Small intestine (tissue), 7 donors: ENCODE data around the gene DPY19L3. TPM values are rescaled to one million over a fixed set of nuclear protein-coding genes. Genes with fewer than 3 reads are reported as not detected.
"Not testable (repeated sequence)": the region's sequence is repeated elsewhere in the genome, so short reads cannot be mapped to it uniquely, and the experiment has no call there.

Source experiments
- DNase-seq, 2 donors: peaks; one replicate each; pipeline versions ENCODE4 v3.0.0 to v3.0.0-alpha.2; 2013
- FAIRE-seq: peaks from 2 replicates; lab custom pipeline; 2012; peaks lifted over from hg19 to GRCh38; lab: Jason Lieb, UNC
- H3K27ac ChIP-seq, 3 donors: one replicate each; pipeline ENCODE4 v1.5.1; 2013; ENCODE audit warnings: low read length in 2 of 3, mild to moderate bottlenecking in 2 of 3, control low read depth in 1 of 3, inconsistent platforms in 1 of 3, low read depth in 1 of 3, moderate library complexity in 1 of 3
- H3K27me3 ChIP-seq, 3 donors: one replicate each; pipeline ENCODE4 v1.6.1; 2013; ENCODE audit warnings: low read length in 3 of 3, inconsistent platforms in 1 of 3; ENCODE audit not compliant: control insufficient read depth in 3 of 3, insufficient read depth in 3 of 3
- H3K36me3 ChIP-seq, 3 donors: one replicate each; pipeline ENCODE4 v1.6.1; 2013; ENCODE audit warnings: low read length in 3 of 3, inconsistent platforms in 1 of 3, low read depth in 1 of 3, mild to moderate bottlenecking in 1 of 3, moderate library complexity in 1 of 3; ENCODE audit not compliant: control insufficient read depth in 3 of 3, insufficient read depth in 2 of 3
- H3K4me1 ChIP-seq, 3 donors: one replicate each; pipeline ENCODE4 v1.6.1; 2013; ENCODE audit warnings: low read length in 2 of 3, inconsistent platforms in 1 of 3, low read depth in 1 of 3, mild to moderate bottlenecking in 1 of 3, moderate library complexity in 1 of 3; ENCODE audit not compliant: control insufficient read depth in 3 of 3, insufficient read depth in 2 of 3
- H3K4me3 ChIP-seq, 3 donors: one replicate each; pipeline ENCODE4 v1.5.1; 2013; ENCODE audit warnings: low read length in 3 of 3, control low read depth in 1 of 3, inconsistent platforms in 1 of 3, low read depth in 1 of 3, mild to moderate bottlenecking in 1 of 3, moderate library complexity in 1 of 3
- H3K9me3 ChIP-seq, 2 donors: one replicate each; pipeline ENCODE4 v1.6.1; 2013; ENCODE audit warnings: low read depth in 1 of 2, low read length in 1 of 2; ENCODE audit not compliant: control insufficient read depth in 2 of 2, insufficient read depth in 1 of 2
- WGBS, 3 donors: extraction: QIAGEN DNeasy Blood & Tissue Kit; methylation state at CpG; one replicate each; pipeline ENCODE4 v1.1.7; 2013; 5-methylcytosine and 5-hydroxymethylcytosine counted together
- polyA plus RNA-seq, 4 donors: library from polyadenylated mRNA; stranded (reverse) in 3 of 4; unstranded in 1 of 4; fragments of 200-250 nt in 3 of 4; fragments of 120-200 nt in 1 of 4; gene quantifications; one replicate each; pipeline versions ENCODE4 v1.2.1 to v1.2.3, GENCODE V29; 2013
- donor health status: healthy with polysubstance abuse.
- donor health status: control.
- donor health status: control.
- donor health status: Bipolar disorder and iron deficiency.
- donor health status: healthy.

DPY19L3 gene
- polyA plus RNA-seq, 4 donors = 2.7 to 34.7 (median 3.6) TPM

DNA sequence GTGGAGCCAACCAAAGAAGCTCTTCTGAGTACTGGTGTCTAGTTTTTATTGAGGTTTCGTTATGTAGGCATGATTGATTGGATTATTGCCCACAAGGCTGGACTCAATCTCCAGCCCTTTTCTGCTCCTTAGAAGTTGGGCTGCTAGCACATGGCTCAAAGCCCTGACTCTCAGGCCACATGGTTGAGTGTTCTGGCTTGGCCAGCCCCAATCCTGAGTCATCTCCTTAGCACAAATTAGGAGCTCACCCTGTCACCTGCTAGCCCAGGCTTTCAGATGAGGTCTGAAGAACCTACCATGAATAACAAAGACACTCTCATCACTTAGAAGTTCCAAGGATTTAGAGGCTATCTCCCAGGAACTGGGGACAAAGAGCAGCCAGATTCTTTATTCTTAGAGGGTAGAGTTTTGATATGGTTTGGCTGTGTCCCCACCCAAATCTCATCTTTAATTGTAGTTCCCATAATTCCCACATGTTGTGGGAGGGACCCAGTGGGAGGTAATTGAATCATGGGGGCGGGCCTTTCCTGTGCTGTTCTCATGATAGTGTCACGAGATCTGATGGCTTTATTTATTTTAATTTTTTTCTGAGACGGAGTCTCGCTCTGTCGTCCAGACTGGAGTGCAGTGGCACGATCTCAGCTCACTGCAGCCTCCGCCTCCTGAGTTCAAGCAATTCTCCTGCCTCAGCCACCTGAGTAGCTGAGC is 11.3 kb downstream of the DPY19L3 start:
- FAIRE-seq = no peak
- H3K36me3 ChIP-seq = peaks cover under 1 to 34% (median 3%) of the 10 kb centered on the region in 3 donors
- WGBS, 3 donors = 95 to 97% (median 96%) methylated on average over 8 of the region's 8 CpGs

DNA sequence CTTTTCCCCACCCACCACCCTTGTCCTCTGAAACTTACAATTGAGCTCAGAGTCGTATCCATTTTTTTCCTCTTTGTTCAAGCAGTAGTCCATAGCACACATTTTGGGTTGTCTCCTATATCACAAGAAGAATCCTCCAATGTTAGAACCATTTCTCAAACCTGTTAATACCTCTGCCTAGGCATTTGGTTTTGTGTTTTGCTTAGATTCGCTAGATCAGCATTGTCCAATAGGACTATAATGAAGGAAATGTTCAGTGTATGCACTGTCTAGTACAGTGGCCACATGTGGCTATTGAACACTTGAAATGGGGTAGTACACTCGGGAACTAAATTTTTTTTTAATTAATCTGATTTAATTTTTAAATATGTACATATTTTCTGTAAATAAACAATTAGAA is 12.6 kb downstream of the DPY19L3 start:
- H3K4me3 ChIP-seq = no peak overlapping the region
- H3K36me3 ChIP-seq = peaks cover 0 to 28% (median 2%) of the 10 kb centered on the region in 3 donors
- no peak for DNase-seq
- peaks cover 0 to 4% (median 0%) of the 10 kb centered on the region in 3 donors for H3K4me1 ChIP-seq
- no peaks in the 10 kb centered on the region for H3K9me3 ChIP-seq
- H3K27me3 ChIP-seq = no peaks in the 10 kb centered on the region
- 88 to 96% (median 90%) methylated on average over 3 of the region's 3 CpGs for WGBS, 3 donors
- H3K27ac ChIP-seq = no peak overlapping the region
- no peak for FAIRE-seq

More for the DNA sequence above, 11.3 kb downstream of the DPY19L3 start:
- Histone ChIP-seq H3K27me3 (no peaks in the 10 kb centered on the region), H3K4me1 (peaks cover 0 to 4% (median 0%) of the 10 kb centered on the region in 3 donors), H3K4me3 (no peak overlapping the region), H3K9me3 (no peaks in the 10 kb centered on the region), H3K27ac (no peak overlapping the region)
- no peak for DNase-seq

GRCh38 chr19:32421589-32422361 is 16.2 kb downstream of the DPY19L3 start:
- H3K9me3 ChIP-seq = no peaks in the 10 kb centered on the region
- peak overlapping the region in 1 of 3 donors; percentile 28 for H3K27ac ChIP-seq
- peak in 1 of 2 donors; percentile 31 for DNase-seq
- no peak for FAIRE-seq
- H3K36me3 ChIP-seq = peaks cover 0 to 20% (median 0%) of the 10 kb centered on the region in 3 donors
- no peaks in the 10 kb centered on the region for H3K27me3 ChIP-seq
- H3K4me1 ChIP-seq = peaks cover 0 to 4% (median 0%) of the 10 kb centered on the region in 3 donors
- H3K4me3 ChIP-seq = no peak overlapping the region
- WGBS, 3 donors = 69 to 80% (median 74%) methylated on average over 6 to 7 of the region's 7 CpGs

GRCh38 chr19:32422435-32422834 is 16.9 kb downstream of the DPY19L3 start:
- no peak overlapping the region for H3K27ac ChIP-seq
- H3K36me3 ChIP-seq = peaks cover 0 to 24% (median 0%) of the 10 kb centered on the region in 3 donors
- H3K4me1 ChIP-seq = peaks cover 0 to 4% (median 0%) of the 10 kb centered on the region in 3 donors
- H3K4me3 ChIP-seq = no peak overlapping the region
- no peaks in the 10 kb centered on the region for H3K27me3 ChIP-seq
- 66 to 79% (median 78%) methylated on average over 3 of the region's 3 CpGs for WGBS, 3 donors
- DNase-seq = no peak
- H3K9me3 ChIP-seq = no peaks in the 10 kb centered on the region
- no peak for FAIRE-seq

DNA sequence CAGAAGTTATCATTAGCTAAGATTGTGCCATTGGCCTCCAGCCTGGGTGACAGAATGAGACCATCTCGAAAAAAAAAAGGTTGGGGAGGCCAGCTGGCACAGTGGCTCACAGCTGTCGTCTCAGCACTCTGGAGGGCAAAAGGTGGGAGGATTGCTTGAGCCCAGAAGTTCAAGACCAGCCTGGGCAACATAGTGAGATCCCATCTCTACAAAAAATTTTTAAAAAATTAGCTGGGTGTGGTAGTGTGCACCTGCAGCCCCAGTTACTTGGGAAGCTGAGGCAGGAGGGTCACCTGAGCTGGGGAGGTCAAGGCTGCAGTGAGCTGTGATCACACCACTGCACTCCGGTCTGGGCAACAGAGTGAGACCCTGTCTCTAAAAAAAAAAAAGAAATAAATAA is 18.4 kb downstream of the DPY19L3 start:
- H3K4me3 ChIP-seq, H3K27me3 ChIP-seq, H3K27ac ChIP-seq, H3K9me3 ChIP-seq, H3K4me1 ChIP-seq, DNase-seq, FAIRE-seq: not testable (repeated sequence)
- 93 to 98% (median 98%) methylated on average over 3 of the region's 3 CpGs for WGBS, 3 donors
- H3K36me3 ChIP-seq = peaks cover 0 to 26% (median 0%) of the 10 kb centered on the region in 3 donors

DNA sequence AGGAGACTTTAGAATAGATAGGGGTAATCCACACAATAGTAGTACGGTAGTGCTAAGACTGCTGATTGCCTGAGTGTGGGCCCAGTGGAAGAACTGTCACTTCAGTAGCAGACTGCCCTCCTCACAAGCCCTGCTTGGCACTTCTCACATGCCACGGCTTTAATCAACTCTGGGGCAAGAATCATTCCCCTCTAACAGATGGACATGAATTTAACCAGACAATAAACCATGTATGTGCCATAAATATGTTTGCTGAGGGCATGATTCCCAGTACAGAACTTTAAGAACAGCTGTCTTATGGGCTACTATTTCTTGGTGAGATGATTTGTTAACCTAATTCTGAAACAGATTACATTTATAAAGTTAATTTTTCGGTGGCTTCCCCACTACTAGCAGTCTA is 22.0 kb downstream of the DPY19L3 start:
- Histone ChIP-seq H3K27me3 (no peaks in the 10 kb centered on the region), H3K4me3 (no peak overlapping the region), H3K27ac (no peak overlapping the region), H3K36me3 (peaks cover 0 to 15% (median 0%) of the 10 kb centered on the region in 3 donors), H3K9me3 (no peaks in the 10 kb centered on the region), H3K4me1 (no peaks in the 10 kb centered on the region)
- DNase-seq (no peak), FAIRE-seq (no peak)
- WGBS, 3 donors = 79 to 91% (median 81%) methylated on average over 3 of the region's 3 CpGs

- FAIRE-seq = no peak
These were observed 31.1 kb downstream of the DPY19L3 start for GRCh38 chr19:32436692-32437091.

DNA sequence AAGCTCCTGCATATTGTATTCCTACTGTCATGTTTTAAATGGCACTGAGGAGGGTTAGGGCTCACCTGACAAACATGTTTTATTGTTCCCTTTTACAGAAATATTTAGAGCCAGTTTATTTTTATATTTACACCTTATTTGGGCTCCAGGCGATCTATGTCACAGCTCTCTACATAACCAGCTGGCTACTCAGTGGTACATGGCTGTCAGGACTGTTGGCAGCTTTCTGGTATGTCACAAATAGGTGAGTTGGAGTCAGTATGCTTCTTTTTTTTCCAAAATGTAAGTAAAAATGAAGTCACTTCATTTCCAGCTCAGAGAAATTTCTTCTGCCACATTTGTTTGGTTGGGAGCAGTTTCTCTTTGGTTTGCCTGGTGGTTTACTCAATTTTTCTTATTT is 31.5 kb downstream of the DPY19L3 start:
- Histone ChIP-seq H3K9me3 (no peaks in the 10 kb centered on the region), H3K4me3 (no peak overlapping the region), H3K27ac (no peak overlapping the region), H3K4me1 (no peaks in the 10 kb centered on the region), H3K27me3 (no peaks in the 10 kb centered on the region), H3K36me3 (peaks cover 0 to 10% (median 0%) of the 10 kb centered on the region in 3 donors)
- DNase-seq = no peak
- FAIRE-seq = no peak
- 91 to 97% (median 97%) methylated on average over 1 of the region's 1 CpG for WGBS, 3 donors

More at GRCh38 chr19:32436692-32437091, 31.1 kb downstream of the DPY19L3 start:
- Histone ChIP-seq H3K4me3 (no peak overlapping the region), H3K4me1 (no peaks in the 10 kb centered on the region), H3K36me3 (peaks cover 0 to 10% (median 0%) of the 10 kb centered on the region in 3 donors), H3K27me3 (no peaks in the 10 kb centered on the region), H3K9me3 (no peaks in the 10 kb centered on the region), H3K27ac (no peak overlapping the region)
- DNase-seq = no peak
- WGBS, 3 donors = 91 to 99% (median 96%) methylated on average over 6 of the region's 6 CpGs
